Neural cell (in vitro differentiated cells): ENCODE measurements around the gene MMP24. TPM values are rescaled to one million over a fixed set of nuclear protein-coding genes. Genes with fewer than 3 reads are reported as not detected.

ENCODE experiments used
- H2AFZ ChIP-seq: fragments of 200-600, 300-800 bp; sonication (generic), shearing (Covaris generic); 2 replicates; pipeline ENCODE4 v1.6.0; 2014; ENCODE audit warnings: low read depth, mild to moderate bottlenecking, antibody characterized with exemption, low read length, moderate library complexity
- H3F3A ChIP-seq: fragments of 200-600 bp; shearing (Covaris generic); 2 replicates; pipeline ENCODE4 v1.6.1; 2016; ENCODE audit warnings: mild to moderate bottlenecking, moderate library complexity, mixed read lengths, antibody characterized with exemption, low read length; ENCODE audit not compliant: insufficient read depth, poor library complexity, severe bottlenecking
- H3K27ac ChIP-seq: fragments of 200-600, 300-800 bp; sonication (generic), shearing (Covaris generic); 2 replicates; pipeline ENCODE4 v1.5.1; 2014; ENCODE audit warnings: mild to moderate bottlenecking, low read length, moderate library complexity
- H3K27me3 ChIP-seq: fragments of 300-800, 200-600 bp; sonication (generic), shearing (Covaris generic); 2 replicates; pipeline ENCODE4 v1.6.0; 2014; ENCODE audit warnings: mild to moderate bottlenecking, low read depth, low read length, moderate library complexity; ENCODE audit not compliant: insufficient read depth
- H3K36me3 ChIP-seq: fragments of 300-800, 200-600 bp; sonication (generic), shearing (Covaris generic); 2 replicates; pipeline ENCODE4 v1.5.1; 2014; ENCODE audit warnings: mild to moderate bottlenecking, antibody characterized with exemption, low read length, moderate library complexity; ENCODE audit not compliant: insufficient read depth
- H3K4me2 ChIP-seq: fragments of 300-800, 200-600 bp; sonication (generic), shearing (Covaris generic); 2 replicates; pipeline ENCODE4 v1.6.0; 2014; ENCODE audit warnings: mild to moderate bottlenecking, low read length
- H3K4me3 ChIP-seq: fragments of 300-800, 200-600 bp; sonication (generic), shearing (Covaris generic); 2 replicates; pipeline ENCODE4 v1.5.1; 2014; ENCODE audit warnings: mild to moderate bottlenecking, low read length, moderate library complexity
- H3K79me2 ChIP-seq: fragments of 200-600 bp; shearing (Covaris generic); replicated peaks from 2 replicates; pipeline ENCODE4 v1.6.0; 2014; ENCODE audit warnings: mild to moderate bottlenecking, low read length, moderate library complexity; ENCODE audit not compliant: insufficient read depth
- H3K9ac ChIP-seq: fragments of 300-800, 200-600 bp; sonication (generic), shearing (Covaris generic); 2 replicates; pipeline ENCODE4 v1.6.1; 2016; ENCODE audit warnings: mild to moderate bottlenecking, low read length, mixed read lengths
- H3K9me2 ChIP-seq: fragments of 200-600 bp; shearing (Covaris generic); 2 replicates; pipeline ENCODE4 v1.6.1; 2016; ENCODE audit warnings: mild to moderate bottlenecking, low read length, mixed read lengths; ENCODE audit not compliant: insufficient read depth
- H3K9me3 ChIP-seq: fragments of 200-600, 300-800 bp; sonication (generic), shearing (Covaris generic); 2 replicates; pipeline ENCODE4 v1.6.1; 2016; ENCODE audit warnings: mild to moderate bottlenecking, mixed run types, low read length, moderate library complexity, mixed read lengths
- H4K20me1 ChIP-seq: fragments of 200-600 bp; shearing (Covaris generic); 2 replicates; pipeline ENCODE4 v1.6.1; 2016; ENCODE audit warnings: mild to moderate bottlenecking, mixed run types; ENCODE audit not compliant: insufficient read depth
- EP300 ChIP-seq: fragments of 450-650 bp; conservative IDR thresholded peaks from 2 replicates; pipeline ENCODE4 v1.6.1; 2014; ENCODE audit warnings: antibody characterized with exemption, mild to moderate bottlenecking, moderate library complexity; ENCODE audit not compliant: poor library complexity, severe bottlenecking
- EZH2 ChIP-seq: fragments of 200-600, 300-800 bp; shearing (Covaris generic), sonication (generic); IDR thresholded peaks from 2 replicates; pipeline ENCODE4 v1.6.1; 2014; ENCODE audit warnings: antibody characterized with exemption, low read length, borderline replicate concordance, mild to moderate bottlenecking; ENCODE audit not compliant: insufficient read depth, poor library complexity, severe bottlenecking
- MXI1 ChIP-seq: fragments of 450-650 bp; conservative IDR thresholded peaks from 2 replicates; pipeline ENCODE4 v1.6.1; 2014; ENCODE audit warnings: antibody characterized with exemption, mild to moderate bottlenecking; ENCODE audit not compliant: poor library complexity, severe bottlenecking
- RAD21 ChIP-seq: fragments of 450-650 bp; conservative IDR thresholded peaks from 2 replicates; pipeline ENCODE4 v1.6.1; 2014; ENCODE audit warnings: antibody characterized with exemption, mild to moderate bottlenecking, moderate library complexity
- SMC3 ChIP-seq: fragments of 450-650 bp; conservative IDR thresholded peaks from 2 replicates; pipeline ENCODE4 v1.6.1; 2014; ENCODE audit warnings: antibody characterized with exemption, mild to moderate bottlenecking, moderate library complexity; ENCODE audit not compliant: poor library complexity
- TAF1 ChIP-seq: IDR thresholded peaks from 2 replicates; pipeline ENCODE4 v1.6.1; 2012; ENCODE audit warnings: low read depth
- polyA plus RNA-seq: library from polyadenylated mRNA; depleted of rRNA; stranded (reverse); fragments of >200 nt; gene quantifications from 2 replicates; pipeline ENCODE4 v1.2.3, GENCODE V29; 2014
- small RNA-seq, 3 experiments: library from RNA; depleted of rRNA; stranded (forward); fragments of <200 nt; gene quantifications; one replicate each; pipeline ENCODE3, GENCODE V24; 2012
- TF ChIP-seq, protein P1 (sequence below): IDR thresholded peaks from 2 replicates; pipeline ENCODE4 v1.6.1; 2012; ENCODE audit warnings: borderline replicate concordance

The MMP24 gene
- polyA plus RNA-seq, 1 donor from 2014 or later, result 57.4 TPM

- H3K4me2 ChIP-seq, result no peak overlapping the region
- H3K27ac ChIP-seq, result no peak overlapping the region
- H3K36me3 ChIP-seq, result no peaks in the 10 kb centered on the region
- no peak overlapping the region for H3K9ac ChIP-seq
- no peaks in the 10 kb centered on the region for H4K20me1 ChIP-seq
- no peak overlapping the region for H2AFZ ChIP-seq
- H3K4me3 ChIP-seq, result no peak overlapping the region
- H3F3A ChIP-seq, result no peaks in the 10 kb centered on the region
- H3K9me2 ChIP-seq, result no peaks in the 10 kb centered on the region
- no peaks in the 10 kb centered on the region for H3K27me3 ChIP-seq
- no peaks in the 10 kb centered on the region for H3K9me3 ChIP-seq
- TF ChIP-seq, protein P1, sequence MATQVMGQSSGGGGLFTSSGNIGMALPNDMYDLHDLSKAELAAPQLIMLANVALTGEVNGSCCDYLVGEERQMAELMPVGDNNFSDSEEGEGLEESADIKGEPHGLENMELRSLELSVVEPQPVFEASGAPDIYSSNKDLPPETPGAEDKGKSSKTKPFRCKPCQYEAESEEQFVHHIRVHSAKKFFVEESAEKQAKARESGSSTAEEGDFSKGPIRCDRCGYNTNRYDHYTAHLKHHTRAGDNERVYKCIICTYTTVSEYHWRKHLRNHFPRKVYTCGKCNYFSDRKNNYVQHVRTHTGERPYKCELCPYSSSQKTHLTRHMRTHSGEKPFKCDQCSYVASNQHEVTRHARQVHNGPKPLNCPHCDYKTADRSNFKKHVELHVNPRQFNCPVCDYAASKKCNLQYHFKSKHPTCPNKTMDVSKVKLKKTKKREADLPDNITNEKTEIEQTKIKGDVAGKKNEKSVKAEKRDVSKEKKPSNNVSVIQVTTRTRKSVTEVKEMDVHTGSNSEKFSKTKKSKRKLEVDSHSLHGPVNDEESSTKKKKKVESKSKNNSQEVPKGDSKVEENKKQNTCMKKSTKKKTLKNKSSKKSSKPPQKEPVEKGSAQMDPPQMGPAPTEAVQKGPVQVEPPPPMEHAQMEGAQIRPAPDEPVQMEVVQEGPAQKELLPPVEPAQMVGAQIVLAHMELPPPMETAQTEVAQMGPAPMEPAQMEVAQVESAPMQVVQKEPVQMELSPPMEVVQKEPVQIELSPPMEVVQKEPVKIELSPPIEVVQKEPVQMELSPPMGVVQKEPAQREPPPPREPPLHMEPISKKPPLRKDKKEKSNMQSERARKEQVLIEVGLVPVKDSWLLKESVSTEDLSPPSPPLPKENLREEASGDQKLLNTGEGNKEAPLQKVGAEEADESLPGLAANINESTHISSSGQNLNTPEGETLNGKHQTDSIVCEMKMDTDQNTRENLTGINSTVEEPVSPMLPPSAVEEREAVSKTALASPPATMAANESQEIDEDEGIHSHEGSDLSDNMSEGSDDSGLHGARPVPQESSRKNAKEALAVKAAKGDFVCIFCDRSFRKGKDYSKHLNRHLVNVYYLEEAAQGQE, result no peak
- TF ChIP-seq TAF1 (no peak), MXI1 (no peak), EP300 (no peak), SMC3 (no peak), RAD21 (no peak), EZH2 (no peak)
- no peaks in the 10 kb centered on the region for H3K79me2 ChIP-seq
Observed at GRCh38 chr20:35326021-35326739, 99.7 kb downstream of the MMP24 start.

Small RNA genes lying within 50 kb of the gene (small RNA-seq; reads per million reads assigned to genes)
- 0 reads per million in 3 experiments for gene MT1P3
- 0 reads per million in 3 experiments for gene RNA5SP483

Other genes starting within 250 kb of the MMP24 start
- 85.9 and 93.0 TPM in 2 replicates for gene TRPC4AP, start 133.9 kb upstream of the MMP24 start, polyA plus RNA-seq
- gene EDEM2, start 79.4 kb upstream of the MMP24 start, polyA plus RNA-seq, result 13.3 and 17.4 TPM in 2 replicates
- 0.30 TPM in 1 of 2 replicates, not detected in the other for gene PROCR, start 54.6 kb upstream of the MMP24 start, polyA plus RNA-seq
- gene MMP24OS, start 51.4 kb downstream of the MMP24 start, polyA plus RNA-seq, result 7.7 and 8.3 TPM in 2 replicates
- gene EIF6, start 58.1 kb downstream of the MMP24 start, polyA plus RNA-seq, result 143 and 154 TPM in 2 replicates
- gene FAM83C, start 65.7 kb downstream of the MMP24 start, polyA plus RNA-seq, result not detected in 2 replicates
- gene UQCC1, start 185.3 kb downstream of the MMP24 start, polyA plus RNA-seq, result 33.2 and 33.7 TPM in 2 replicates
- not detected in 2 replicates for gene GDF5, start 211.5 kb downstream of the MMP24 start, polyA plus RNA-seq
- gene CEP250, start 228.9 kb downstream of the MMP24 start, polyA plus RNA-seq, result 22.0 and 25.8 TPM in 2 replicates